ENCODE data around the gene KRT9.
"Not testable (repeated sequence)": the region's sequence is repeated elsewhere in the genome, so short reads cannot be mapped to it uniquely, and the experiment has no call there.

Gene KRT9

GRCh38 chr17:41600318-41600717, 28.5 kb upstream of the KRT9 start:
- DNase-seq (ENCODE audit: low read depth), result no peak

GRCh38 chr17:41599680-41600079, 27.8 kb upstream of the KRT9 start:
- DNase-seq (ENCODE audit: low read depth), result no peak

- no peak for DNase-seq (ENCODE audit: low read depth)
These were observed 23.7 kb upstream of the KRT9 start for GRCh38 chr17:41595585-41595984.

GRCh38 chr17:41594363-41594915, 22.6 kb upstream of the KRT9 start:
- no peak for DNase-seq (ENCODE audit: low read depth)

GRCh38 chr17:41593306-41593981, 21.6 kb upstream of the KRT9 start:
- DNase-seq (ENCODE audit: low read depth), result no peak

- no peak for DNase-seq (ENCODE audit: low read depth)
These were observed 20.9 kb upstream of the KRT9 start for GRCh38 chr17:41592601-41593305.

- no peak for DNase-seq (ENCODE audit: low read depth)
These were observed 17.4 kb upstream of the KRT9 start for GRCh38 chr17:41589301-41589700.

- peak; percentile 17 for DNase-seq (ENCODE audit: low read depth)
These were observed 16.4 kb upstream of the KRT9 start for GRCh38 chr17:41588126-41588810.

GRCh38 chr17:41586863-41587495, 15.1 kb upstream of the KRT9 start, which contains the start of gene KRT14:
TSS of gene KRT14 (minus strand) at chr17:41586895. CDS start at chr17:41586834, 61 bp downstream.
- no peak for DNase-seq (ENCODE audit: low read depth)

- DNase-seq (ENCODE audit: low read depth), result no peak
These were observed 13.6 kb upstream of the KRT9 start for GRCh38 chr17:41585301-41586056.

- not testable (repeated sequence) for DNase-seq (ENCODE audit: low read depth)
These were observed 12.6 kb upstream of the KRT9 start for GRCh38 chr17:41584331-41584927.

- no peak for DNase-seq (ENCODE audit: low read depth)
These were observed 11.6 kb upstream of the KRT9 start for GRCh38 chr17:41583137-41584127.

GRCh38 chr17:41582061-41582968, 10.5 kb upstream of the KRT9 start:
- DNase-seq (ENCODE audit: low read depth), result not testable (repeated sequence)

- DNase-seq (ENCODE audit: low read depth), result no peak
These were observed 9.7 kb upstream of the KRT9 start for GRCh38 chr17:41581366-41582060.

- no peak for DNase-seq (ENCODE audit: low read depth)
These were observed 9.0 kb upstream of the KRT9 start for GRCh38 chr17:41580687-41581365.

GRCh38 chr17:41580244-41580575, 8.4 kb upstream of the KRT9 start:
- DNase-seq (ENCODE audit: low read depth), result no peak

- DNase-seq (ENCODE audit: low read depth), result peak; percentile 77
These were observed 7.8 kb upstream of the KRT9 start for GRCh38 chr17:41579484-41580243.

Measured in stromal cell of bone marrow (primary cell).